ENCODE measurements around the gene PPP1R14D.
A peak's percentile ranks its signal among the peaks of the same experiment; 100 is the strongest.

PPP1R14D gene

DNA sequence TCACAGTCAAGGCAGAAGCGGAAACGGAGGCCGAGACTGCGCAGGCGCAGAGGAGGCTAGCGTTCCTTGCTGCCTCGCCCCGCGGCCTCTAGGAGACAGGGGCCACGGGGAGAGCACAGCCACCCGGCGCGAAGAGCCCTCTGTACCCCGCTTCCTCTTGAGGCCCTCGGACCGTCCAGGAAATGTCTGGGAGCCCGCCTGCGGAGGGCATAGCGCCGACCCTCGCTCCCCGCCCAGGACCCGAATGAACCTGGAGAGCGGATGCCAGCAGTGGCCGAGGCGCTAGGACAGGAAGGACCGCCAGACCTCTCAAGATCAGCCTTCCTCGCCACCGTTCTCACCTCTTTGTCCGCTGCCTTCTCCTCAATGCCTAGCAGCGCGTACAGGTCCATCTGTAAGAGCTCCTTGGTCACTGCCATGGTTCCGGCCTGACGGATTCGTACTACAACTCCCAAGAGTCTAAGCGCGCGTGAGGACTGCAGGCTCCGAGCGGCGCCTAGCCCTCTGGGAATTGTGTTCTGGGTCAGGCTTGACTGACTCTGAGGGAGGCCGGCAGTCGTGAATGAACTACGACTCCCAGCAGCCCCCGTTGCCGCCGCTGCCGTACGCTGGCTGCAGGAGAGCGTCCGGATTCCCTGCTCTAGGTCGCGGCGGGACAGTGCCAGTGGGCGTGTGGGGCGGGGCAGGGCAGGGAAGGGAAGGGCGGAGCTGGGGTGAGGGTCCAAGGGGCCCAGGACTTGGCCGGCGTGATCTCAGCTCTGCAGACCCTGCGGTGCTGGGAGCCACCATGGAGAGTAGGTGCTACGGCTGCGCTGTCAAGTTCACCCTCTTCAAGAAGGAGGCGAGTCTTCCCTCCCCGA, 21.2 kb downstream of the PPP1R14D start, which contains the start of the genes DNAJC17 and ZFYVE19:
DNAJC17 (minus strand) TSS at position 446 of the 860 bp plus-strand sequence; CDS start at position 419, 27 bp downstream.
ZFYVE19 (plus strand) TSS at position 62 of the 860 bp plus-strand sequence; CDS start at position 563, 501 bp downstream.
- H4K20me1 ChIP-seq (ENCODE audit: insufficient read depth, low read length): no peaks in the 10 kb centered on the region
- peaks cover 4% of the 10 kb centered on the region; the same call in 1 of the 2 replicates for H3F3A ChIP-seq (ENCODE audit: insufficient read depth, low read length)
- H2AFZ ChIP-seq (ENCODE audit: low read length): peak within 1 kb of the TSS; percentile 100
- H3K27ac ChIP-seq (ENCODE audit: low read length): peak within 1 kb of the TSS; percentile 60; the same call in 1 of the 2 replicates
- H3K9me2 ChIP-seq (replicated peaks; ENCODE audit: insufficient read depth, low read length): no peaks in the 10 kb centered on the region
- peak within 1 kb of the TSS; percentile 86 for H3K9ac ChIP-seq (ENCODE audit: low read length)
- peak within 1 kb of the TSS; percentile 95 for H3K4me3 ChIP-seq (ENCODE audit: low read length)
- H3K9me3 ChIP-seq (replicated peaks; ENCODE audit: insufficient read depth, low read length): no peaks in the 10 kb centered on the region
- H3K4me2 ChIP-seq (ENCODE audit: low read depth, low read length): peak within 1 kb of the TSS; percentile 92
- H3K4me1 ChIP-seq (ENCODE audit: low read length): 0 out of 2 replicates have a peak, but pooled peaks cover 6% of the 10 kb centered on the region
- H3K27me3 ChIP-seq (replicated peaks; ENCODE audit: insufficient read depth, low read length): no peaks in the 10 kb centered on the region
- peak; percentile 98 for DNase-seq
- H3K79me2 ChIP-seq (ENCODE audit: low read length): peaks cover 26% of the 10 kb centered on the region
- TF ChIP-seq EZH2 (optimal IDR thresholded peaks at IDR 0.05; ENCODE audit: low read depth, low read length): no peak
- TF ChIP-seq, protein P1, sequence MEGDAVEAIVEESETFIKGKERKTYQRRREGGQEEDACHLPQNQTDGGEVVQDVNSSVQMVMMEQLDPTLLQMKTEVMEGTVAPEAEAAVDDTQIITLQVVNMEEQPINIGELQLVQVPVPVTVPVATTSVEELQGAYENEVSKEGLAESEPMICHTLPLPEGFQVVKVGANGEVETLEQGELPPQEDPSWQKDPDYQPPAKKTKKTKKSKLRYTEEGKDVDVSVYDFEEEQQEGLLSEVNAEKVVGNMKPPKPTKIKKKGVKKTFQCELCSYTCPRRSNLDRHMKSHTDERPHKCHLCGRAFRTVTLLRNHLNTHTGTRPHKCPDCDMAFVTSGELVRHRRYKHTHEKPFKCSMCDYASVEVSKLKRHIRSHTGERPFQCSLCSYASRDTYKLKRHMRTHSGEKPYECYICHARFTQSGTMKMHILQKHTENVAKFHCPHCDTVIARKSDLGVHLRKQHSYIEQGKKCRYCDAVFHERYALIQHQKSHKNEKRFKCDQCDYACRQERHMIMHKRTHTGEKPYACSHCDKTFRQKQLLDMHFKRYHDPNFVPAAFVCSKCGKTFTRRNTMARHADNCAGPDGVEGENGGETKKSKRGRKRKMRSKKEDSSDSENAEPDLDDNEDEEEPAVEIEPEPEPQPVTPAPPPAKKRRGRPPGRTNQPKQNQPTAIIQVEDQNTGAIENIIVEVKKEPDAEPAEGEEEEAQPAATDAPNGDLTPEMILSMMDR (IDR thresholded peaks at IDR 0.05; ENCODE audit: low read length): peak; percentile 12; the same call in 1 of the 2 replicates
- H3K36me3 ChIP-seq (replicated peaks; ENCODE audit: insufficient read depth, low read length): no peaks in the 10 kb centered on the region

DNA sequence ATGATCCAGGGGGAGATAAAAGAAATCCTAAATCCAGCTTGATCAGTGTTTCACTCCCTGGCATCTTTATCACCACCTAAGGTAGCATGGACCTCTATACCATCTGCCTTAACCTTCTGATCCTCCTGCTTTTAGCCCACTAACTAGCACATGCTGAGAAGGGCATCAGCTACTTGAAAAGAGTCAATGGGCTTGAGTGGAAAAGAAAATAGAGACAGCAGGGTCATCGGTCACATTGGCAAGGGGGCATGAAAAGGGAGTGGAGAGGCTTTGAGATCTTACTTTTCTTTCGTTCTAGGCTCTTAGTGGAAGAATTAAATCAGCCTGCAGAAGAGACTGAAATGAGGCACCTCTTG, 21.9 kb downstream of the PPP1R14D start:
- Histone ChIP-seq H3K4me1 (ENCODE audit: low read length) (0 out of 2 replicates have a peak, but pooled peaks cover 6% of the 10 kb centered on the region), H3K36me3 (replicated peaks; ENCODE audit: insufficient read depth, low read length) (no peaks in the 10 kb centered on the region), H3K79me2 (ENCODE audit: low read length) (peaks cover 26% of the 10 kb centered on the region), H2AFZ (ENCODE audit: low read length) (peak overlapping the region; percentile 100), H4K20me1 (ENCODE audit: insufficient read depth, low read length) (no peaks in the 10 kb centered on the region), H3K4me2 (ENCODE audit: low read depth, low read length) (peak overlapping the region; percentile 92), H3K4me3 (ENCODE audit: low read length) (peak overlapping the region; percentile 95), H3F3A (ENCODE audit: insufficient read depth, low read length) (peaks cover 4% of the 10 kb centered on the region; the same call in 1 of the 2 replicates), H3K27ac (ENCODE audit: low read length) (peak overlapping the region; percentile 60; the same call in 1 of the 2 replicates), H3K9me2 (replicated peaks; ENCODE audit: insufficient read depth, low read length) (no peaks in the 10 kb centered on the region), H3K9me3 (replicated peaks; ENCODE audit: insufficient read depth, low read length) (no peaks in the 10 kb centered on the region), H3K9ac (ENCODE audit: low read length) (peak overlapping the region; percentile 86; the same call in 1 of the 2 replicates), H3K27me3 (replicated peaks; ENCODE audit: insufficient read depth, low read length) (no peaks in the 10 kb centered on the region)
- DNase-seq: no peak
- TF ChIP-seq EZH2 (optimal IDR thresholded peaks at IDR 0.05; ENCODE audit: low read depth, low read length) (no peak), EZH2phosphoT487 (IDR thresholded peaks at IDR 0.05; ENCODE audit: low read length) (no peak)
- TF ChIP-seq, protein P1 (IDR thresholded peaks at IDR 0.05; ENCODE audit: low read length): no peak

DNA sequence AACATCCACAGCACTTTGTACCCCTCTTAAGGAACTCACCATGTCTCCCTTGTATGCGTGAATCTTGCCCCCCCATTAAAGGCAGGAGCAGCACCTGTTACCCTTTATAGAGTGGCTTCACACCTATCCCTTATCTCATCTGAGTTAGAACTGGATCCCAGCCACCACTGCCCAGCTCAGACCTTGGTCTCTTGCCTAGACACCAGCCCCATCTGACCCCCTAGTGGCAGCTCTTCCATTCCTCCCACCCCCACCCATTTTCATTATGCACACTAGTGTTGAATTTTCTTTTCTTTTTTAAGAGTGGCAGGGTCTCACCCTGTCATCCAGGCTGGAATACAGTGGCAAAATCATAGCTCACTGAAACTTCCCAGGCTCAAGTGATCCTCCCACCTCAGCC, 24.8 kb downstream of the PPP1R14D start:
- no peak overlapping the region for H3K9ac ChIP-seq (ENCODE audit: low read length)
- no peak overlapping the region for H3K4me3 ChIP-seq (ENCODE audit: low read length)
- DNase-seq: no peak
- H3K27me3 ChIP-seq (replicated peaks; ENCODE audit: insufficient read depth, low read length): no peaks in the 10 kb centered on the region
- peaks cover 19% of the 10 kb centered on the region for H3K79me2 ChIP-seq (ENCODE audit: low read length)
- peaks cover 4% of the 10 kb centered on the region; the same call in 1 of the 2 replicates for H3F3A ChIP-seq (ENCODE audit: insufficient read depth, low read length)
- no peaks in the 10 kb centered on the region for H4K20me1 ChIP-seq (ENCODE audit: insufficient read depth, low read length)
- TF ChIP-seq, protein P1 (IDR thresholded peaks at IDR 0.05; ENCODE audit: low read length): no peak
- TF ChIP-seq EZH2phosphoT487 (IDR thresholded peaks at IDR 0.05; ENCODE audit: low read length) (no peak), EZH2 (optimal IDR thresholded peaks at IDR 0.05; ENCODE audit: low read depth, low read length) (no peak)
- H2AFZ ChIP-seq (ENCODE audit: low read length): no peak overlapping the region
- 0 out of 2 replicates have a peak, but pooled peaks cover 6% of the 10 kb centered on the region for H3K4me1 ChIP-seq (ENCODE audit: low read length)
- H3K9me3 ChIP-seq (replicated peaks; ENCODE audit: insufficient read depth, low read length): no peaks in the 10 kb centered on the region
- no peak overlapping the region for H3K27ac ChIP-seq (ENCODE audit: low read length)
- no peaks in the 10 kb centered on the region for H3K36me3 ChIP-seq (replicated peaks; ENCODE audit: insufficient read depth, low read length)
- H3K4me2 ChIP-seq (ENCODE audit: low read depth, low read length): no peak overlapping the region
- no peaks in the 10 kb centered on the region for H3K9me2 ChIP-seq (replicated peaks; ENCODE audit: insufficient read depth, low read length)

Measured in MM.1S (cell line).